ENCODE data around the gene PHYKPL.
"Not testable (repeated sequence)": the region's sequence is repeated elsewhere in the genome, so short reads cannot be mapped to it uniquely, and the experiment has no call there.

- TF ChIP-seq POLR2A (IDR thresholded peaks at IDR 0.05; ENCODE audit: low read length); GATA1 (IDR thresholded peaks at IDR 0.05; ENCODE audit: low read depth, low read length): not testable (repeated sequence)
These were observed 7.2 kb upstream of the PHYKPL start for GRCh38 chr5:178239626-178240301.

Data from erythroblast (primary cell).